Psoas muscle (tissue), 8 donors: Measurements from ENCODE around the gene NRP2. TPM values are rescaled to one million over a fixed set of nuclear protein-coding genes. Genes with fewer than 3 reads are reported as not detected.

Experiments used
- ATAC-seq, 4 donors: fragments of 200-7000 bp; cut with Tn5 transposase; one replicate each; pipeline ENCODE4 v1.9.1; 2020; ENCODE audit warnings: moderate library complexity in 3 of 4, mild to moderate bottlenecking in 2 of 4
- DNase-seq, 2 donors: peaks; one replicate each; pipeline ENCODE4 v3.0.0-alpha.2; 2020
- H3K27ac ChIP-seq: fragments of 200-600 bp; one replicate; pipeline ENCODE4 v1.8.0; 2022
- H3K27me3 ChIP-seq, 3 donors: fragments of 200-600 bp in 1 of 3; one replicate each; pipeline versions ENCODE4 v1.6.1 to v1.8.0; 2013 to 2022; ENCODE audit warnings: low read length in 2 of 3, mild to moderate bottlenecking in 2 of 3, moderate library complexity in 1 of 3; ENCODE audit not compliant: insufficient read depth in 3 of 3
- H3K36me3 ChIP-seq, 2 donors: fragments of 200-600 bp in 1 of 2; one replicate each; pipeline versions ENCODE4 v1.6.1 to v1.8.0; 2013 to 2022; ENCODE audit warnings: low read depth in 1 of 2, mild to moderate bottlenecking in 1 of 2, moderate library complexity in 1 of 2; ENCODE audit not compliant: insufficient read depth in 1 of 2
- H3K4me1 ChIP-seq: fragments of 200-600 bp; one replicate; pipeline ENCODE4 v1.8.0; 2022
- H3K4me3 ChIP-seq: fragments of 200-600 bp; one replicate; pipeline ENCODE4 v1.8.0; 2022; ENCODE audit warnings: mild to moderate bottlenecking
- H3K9me3 ChIP-seq: fragments of 200-600 bp; one replicate; pipeline ENCODE4 v1.8.0; 2022
- WGBS, 3 donors: extraction: QIAGEN DNeasy Blood & Tissue Kit; methylation state at CpG; one replicate each; pipeline versions ENCODE4 v1.1.6 to v1.1.7; 2013; 5-methylcytosine and 5-hydroxymethylcytosine counted together
- intact Hi-C, 2 donors: fragments of 100-400 bp; cut with DNase I; formaldehyde crosslinking; loops; one replicate each; pipeline versions ENCODE4 v1.11.0 to v1.14.2; 2022
- polyA plus RNA-seq, 3 donors: library from polyadenylated mRNA; stranded (reverse); fragments of 200-250 nt; gene quantifications; one replicate each; pipeline ENCODE4 v1.2.3, GENCODE V29; 2013
- total RNA-seq, 4 donors: library from RNA; stranded (reverse); fragmentation: NEBNext Ultra II Directional in 2 of 4; extraction: Animal tissue kit (Norgen Biotek cat#: 25700) in 2 of 4; gene quantifications; one replicate each; pipeline versions ENCODE4 v1.2.1 to v1.2.4, GENCODE V29; 2021 to 2023
- TF ChIP-seq, protein P1 (sequence below): fragments of 200-600 bp; IDR thresholded peaks from one replicate; pipeline ENCODE4 v1.8.0; 2022; ENCODE audit warnings: antibody characterized with exemption
- donor health status: healthy with polysubstance abuse.
- donor health status: DM: no; HTN: no; CAD: no; lungs with moderate emphysema.
- donor health status: Bipolar disorder and iron deficiency.
- donor health status: healthy.
- donor health status: DM: yes; HTN: yes; CAD: no.
- donor health status: DM: no; HTN: no; CAD: no.
- donor health status: DM: no; HTN: no; CAD: no.
- donor health status: DM: yes; HTN: yes; CAD: no.

NRP2 gene
- total and polyA plus RNA-seq, 7 donors: 0.67 to 6.9 (median 2.4) TPM

DNA sequence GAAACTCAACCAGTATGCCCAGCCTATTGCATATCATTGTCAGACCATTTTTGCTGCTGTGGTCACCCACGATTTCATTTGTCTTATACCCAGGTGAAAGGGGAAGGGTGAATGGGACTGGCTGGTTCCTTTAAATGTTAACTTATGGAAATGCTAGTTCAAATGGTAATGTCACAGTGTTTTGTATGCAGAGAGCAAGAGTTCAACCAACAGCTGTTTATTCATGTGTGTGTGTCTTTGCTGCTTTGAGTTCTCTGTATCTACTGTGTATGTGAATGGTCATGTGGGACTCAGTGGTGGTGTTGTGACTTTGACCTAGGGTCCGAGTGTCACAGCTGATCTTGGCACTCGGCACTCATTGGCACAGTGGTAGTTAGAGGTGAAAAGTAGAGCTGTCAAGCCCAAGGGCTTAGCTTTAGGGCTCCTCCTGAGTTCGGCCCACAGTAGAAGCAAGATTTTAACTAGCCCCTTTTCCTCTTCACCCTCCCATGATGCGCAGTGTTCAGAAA lies 114.6 kb downstream of the NRP2 start:
- Histone ChIP-seq H3K9me3 (no peaks in the 10 kb centered on the region), H3K27ac (no peak overlapping the region), H3K4me3 (no peak overlapping the region), H3K4me1 (no peaks in the 10 kb centered on the region), H3K36me3 (no peaks in the 10 kb centered on the region), H3K27me3 (no peaks in the 10 kb centered on the region)
- intact Hi-C loops: no loop called here
- DNase-seq (no peak), ATAC-seq (no peak)
- TF ChIP-seq, protein P1, sequence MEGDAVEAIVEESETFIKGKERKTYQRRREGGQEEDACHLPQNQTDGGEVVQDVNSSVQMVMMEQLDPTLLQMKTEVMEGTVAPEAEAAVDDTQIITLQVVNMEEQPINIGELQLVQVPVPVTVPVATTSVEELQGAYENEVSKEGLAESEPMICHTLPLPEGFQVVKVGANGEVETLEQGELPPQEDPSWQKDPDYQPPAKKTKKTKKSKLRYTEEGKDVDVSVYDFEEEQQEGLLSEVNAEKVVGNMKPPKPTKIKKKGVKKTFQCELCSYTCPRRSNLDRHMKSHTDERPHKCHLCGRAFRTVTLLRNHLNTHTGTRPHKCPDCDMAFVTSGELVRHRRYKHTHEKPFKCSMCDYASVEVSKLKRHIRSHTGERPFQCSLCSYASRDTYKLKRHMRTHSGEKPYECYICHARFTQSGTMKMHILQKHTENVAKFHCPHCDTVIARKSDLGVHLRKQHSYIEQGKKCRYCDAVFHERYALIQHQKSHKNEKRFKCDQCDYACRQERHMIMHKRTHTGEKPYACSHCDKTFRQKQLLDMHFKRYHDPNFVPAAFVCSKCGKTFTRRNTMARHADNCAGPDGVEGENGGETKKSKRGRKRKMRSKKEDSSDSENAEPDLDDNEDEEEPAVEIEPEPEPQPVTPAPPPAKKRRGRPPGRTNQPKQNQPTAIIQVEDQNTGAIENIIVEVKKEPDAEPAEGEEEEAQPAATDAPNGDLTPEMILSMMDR: no peak
- 93 to 97% (median 94%) methylated on average over 5 of the region's 5 CpGs for WGBS, 3 donors

DNA sequence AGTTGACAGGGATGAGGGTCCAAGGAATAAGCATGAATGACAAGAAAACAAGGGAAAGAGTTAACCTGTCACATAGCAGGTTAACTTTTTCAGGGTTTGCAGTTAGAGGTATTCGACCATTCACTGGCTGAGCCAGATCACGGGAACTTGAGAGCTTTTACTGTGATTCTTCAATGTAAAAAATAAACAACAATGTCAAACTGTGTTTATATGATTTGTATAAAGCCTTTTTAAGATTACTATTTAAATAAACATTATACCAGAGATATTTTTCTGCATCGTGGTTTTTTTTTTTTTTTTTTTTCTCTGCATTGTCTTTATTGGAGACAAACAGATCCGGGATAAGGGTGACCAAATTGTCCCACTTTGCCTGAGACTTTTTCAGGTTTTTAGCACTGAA lies 115.6 kb downstream of the NRP2 start:
- no peaks in the 10 kb centered on the region for H3K9me3 ChIP-seq
- no peaks in the 10 kb centered on the region for H3K4me1 ChIP-seq
- ATAC-seq (no peak), DNase-seq (no peak)
- WGBS, 3 donors: 93 to 94% (median 94%) methylated on average over 4 of the region's 4 CpGs
- no peak overlapping the region for H3K27ac ChIP-seq
- no peak overlapping the region for H3K4me3 ChIP-seq
- no peaks in the 10 kb centered on the region for H3K27me3 ChIP-seq
- TF ChIP-seq, protein P1: no peak
- intact Hi-C loops: no loop called here
- H3K36me3 ChIP-seq: no peaks in the 10 kb centered on the region

DNA sequence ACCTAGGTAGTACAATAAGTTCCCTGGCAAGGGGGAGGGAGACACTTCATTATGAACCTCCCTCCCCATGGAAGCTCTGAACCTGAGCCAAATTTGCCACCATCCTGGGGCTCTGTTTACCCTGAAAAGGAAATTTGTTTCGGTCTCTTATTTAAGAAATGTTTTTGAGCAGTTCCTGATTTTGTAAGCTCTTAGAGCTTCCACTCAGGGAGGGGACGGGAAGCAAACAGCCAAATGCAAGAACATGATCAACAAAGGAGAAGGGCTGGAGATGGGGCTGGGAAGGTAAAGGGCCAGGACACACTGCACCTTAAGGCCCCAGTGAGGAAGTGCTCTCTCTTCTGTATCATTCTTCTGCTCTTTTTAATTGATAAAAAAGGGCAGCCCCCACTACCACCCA lies 117.9 kb downstream of the NRP2 start:
- 73 to 85% (median 81%) methylated on average over 2 of the region's 2 CpGs for WGBS, 3 donors
- H3K4me1 ChIP-seq: no peaks in the 10 kb centered on the region
- intact Hi-C loops: no loop called here
- ATAC-seq (no peak), DNase-seq (no peak)
- no peak overlapping the region for H3K4me3 ChIP-seq
- no peaks in the 10 kb centered on the region for H3K9me3 ChIP-seq
- no peaks in the 10 kb centered on the region for H3K27me3 ChIP-seq
- H3K27ac ChIP-seq: no peak overlapping the region
- H3K36me3 ChIP-seq: no peaks in the 10 kb centered on the region
- TF ChIP-seq, protein P1: no peak

DNA sequence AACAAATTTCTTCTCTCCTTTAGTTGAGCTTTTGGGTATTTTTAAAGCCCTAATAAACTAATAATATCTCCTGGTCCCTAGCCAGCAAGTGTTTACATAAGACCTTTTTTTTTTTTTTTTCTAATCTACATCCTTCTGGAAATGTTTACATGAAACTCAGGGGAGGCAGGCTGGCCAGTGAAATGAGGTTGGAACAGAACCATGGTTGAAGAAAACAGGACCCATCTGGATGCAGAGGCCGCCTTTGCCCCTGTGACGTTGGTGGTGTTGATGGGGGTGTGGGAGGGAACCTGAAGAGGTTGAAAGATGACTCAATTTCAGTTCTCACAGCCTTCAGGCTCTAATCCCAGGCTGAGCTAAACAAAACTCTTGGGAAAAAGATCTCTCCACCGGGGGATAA lies 118.5 kb downstream of the NRP2 start:
- Histone ChIP-seq H3K9me3 (no peaks in the 10 kb centered on the region), H3K27me3 (no peaks in the 10 kb centered on the region), H3K36me3 (no peaks in the 10 kb centered on the region), H3K4me1 (no peaks in the 10 kb centered on the region), H3K27ac (no peak overlapping the region), H3K4me3 (no peak overlapping the region)
- ATAC-seq (no peak), DNase-seq (no peak)
- intact Hi-C loops: no loop called here
- TF ChIP-seq, protein P1: no peak
- WGBS, 3 donors: 64 to 70% (median 69%) methylated on average over 3 of the region's 3 CpGs

DNA sequence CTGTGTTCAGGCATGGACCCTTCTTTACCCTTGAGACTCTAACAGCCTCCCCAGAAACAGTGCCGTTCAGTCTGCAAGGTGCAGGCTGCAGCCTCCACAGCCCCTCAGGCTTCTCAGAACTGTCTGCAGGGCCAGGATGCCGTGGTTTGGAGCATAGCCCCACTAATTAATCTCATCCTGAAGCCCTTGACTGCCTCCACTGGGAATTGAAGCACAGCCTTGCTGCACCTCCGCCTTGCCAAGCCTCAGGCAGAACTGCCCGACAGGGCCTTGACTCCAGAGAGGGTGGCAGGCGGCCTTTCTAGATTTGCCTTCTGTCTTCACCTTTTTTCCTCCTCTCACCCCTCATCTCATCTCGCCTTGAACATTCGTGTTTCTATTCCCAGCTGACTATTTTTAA lies 119.8 kb downstream of the NRP2 start:
- WGBS, 3 donors: 88 to 89% (median 89%) methylated on average over 7 of the region's 7 CpGs
- DNase-seq: no peak
- intact Hi-C loops: no loop called here
- Histone ChIP-seq H3K9me3 (no peaks in the 10 kb centered on the region), H3K4me1 (no peaks in the 10 kb centered on the region), H3K4me3 (no peak overlapping the region), H3K27ac (no peak overlapping the region), H3K27me3 (no peaks in the 10 kb centered on the region), H3K36me3 (no peaks in the 10 kb centered on the region)
- no peak for ATAC-seq
- TF ChIP-seq, protein P1: no peak
